ENCODE data around the gene CDC42SE2. TPM values are rescaled to one million over a fixed set of nuclear protein-coding genes. Genes with fewer than 3 reads are reported as not detected.
"Not testable (repeated sequence)": the region's sequence is repeated elsewhere in the genome, so short reads cannot be mapped to it uniquely, and the experiment has no call there.

Gene CDC42SE2
- total RNA-seq, 1 donor from 2014 or later: 29.3 TPM

DNA sequence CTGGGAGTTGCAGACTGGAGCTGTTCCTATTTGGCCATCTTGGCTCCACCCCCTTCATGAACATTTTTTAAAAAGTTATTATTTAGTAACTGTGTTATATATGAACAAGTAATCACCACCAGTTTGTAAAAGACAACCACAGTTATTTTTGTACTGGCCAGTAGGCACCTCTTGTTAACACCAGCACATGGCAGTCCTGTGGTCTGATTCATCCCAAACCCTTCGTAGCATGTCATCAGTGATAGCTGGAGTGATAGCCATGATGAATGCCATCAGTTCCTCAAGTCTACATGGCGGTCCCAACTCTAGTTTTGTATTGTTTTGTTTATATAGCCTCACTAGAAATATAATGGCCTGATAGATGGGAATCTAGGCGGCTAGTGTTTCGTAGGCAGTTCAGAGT is 74.2 kb downstream of the CDC42SE2 start:
- TF ChIP-seq, protein P1, sequence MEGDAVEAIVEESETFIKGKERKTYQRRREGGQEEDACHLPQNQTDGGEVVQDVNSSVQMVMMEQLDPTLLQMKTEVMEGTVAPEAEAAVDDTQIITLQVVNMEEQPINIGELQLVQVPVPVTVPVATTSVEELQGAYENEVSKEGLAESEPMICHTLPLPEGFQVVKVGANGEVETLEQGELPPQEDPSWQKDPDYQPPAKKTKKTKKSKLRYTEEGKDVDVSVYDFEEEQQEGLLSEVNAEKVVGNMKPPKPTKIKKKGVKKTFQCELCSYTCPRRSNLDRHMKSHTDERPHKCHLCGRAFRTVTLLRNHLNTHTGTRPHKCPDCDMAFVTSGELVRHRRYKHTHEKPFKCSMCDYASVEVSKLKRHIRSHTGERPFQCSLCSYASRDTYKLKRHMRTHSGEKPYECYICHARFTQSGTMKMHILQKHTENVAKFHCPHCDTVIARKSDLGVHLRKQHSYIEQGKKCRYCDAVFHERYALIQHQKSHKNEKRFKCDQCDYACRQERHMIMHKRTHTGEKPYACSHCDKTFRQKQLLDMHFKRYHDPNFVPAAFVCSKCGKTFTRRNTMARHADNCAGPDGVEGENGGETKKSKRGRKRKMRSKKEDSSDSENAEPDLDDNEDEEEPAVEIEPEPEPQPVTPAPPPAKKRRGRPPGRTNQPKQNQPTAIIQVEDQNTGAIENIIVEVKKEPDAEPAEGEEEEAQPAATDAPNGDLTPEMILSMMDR (IDR thresholded peaks at IDR 0.05; ENCODE audit: unreplicated experiment): no peak
- H3K36me3 Mint-ChIP-seq (ENCODE audit: insufficient read depth): peaks cover 53% of the 10 kb centered on the region
- H3K27me3 Mint-ChIP-seq: no peaks in the 10 kb centered on the region
- DNase-seq (ENCODE audit: low spot score, unreplicated experiment): no peak
- no peak overlapping the region for H3K27ac Mint-ChIP-seq
- H3K9me3 Mint-ChIP-seq (ENCODE audit: low read depth): peaks cover 43% of the 10 kb centered on the region
- H3K4me3 Mint-ChIP-seq (ENCODE audit: low read depth): no peak overlapping the region
- H3K4me1 Mint-ChIP-seq (ENCODE audit: low read depth): no peaks in the 10 kb centered on the region

DNA sequence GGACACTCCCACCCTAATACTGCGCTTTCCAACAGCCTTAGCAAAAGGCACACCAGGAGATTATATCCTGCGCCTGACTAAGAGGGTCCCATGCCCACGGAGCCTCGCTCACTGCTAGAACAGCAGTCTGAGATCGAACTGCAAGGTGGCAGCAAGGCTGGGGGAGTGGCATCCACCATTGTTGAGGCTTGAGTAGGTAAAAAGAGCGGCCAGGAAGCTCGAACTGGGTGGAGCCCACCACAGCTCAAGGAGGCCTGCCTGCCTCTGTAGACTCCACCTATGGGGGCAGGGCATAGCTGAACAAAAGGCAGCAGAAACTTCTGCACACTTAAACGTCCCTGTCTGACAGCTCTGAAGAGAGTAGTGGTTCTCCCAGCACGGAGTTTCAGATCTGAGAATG is 80.4 kb downstream of the CDC42SE2 start:
- not testable (repeated sequence) for H3K4me3 Mint-ChIP-seq (ENCODE audit: low read depth); H3K4me1 Mint-ChIP-seq (ENCODE audit: low read depth); H3K27ac Mint-ChIP-seq; H3K27me3 Mint-ChIP-seq; DNase-seq (ENCODE audit: low spot score, unreplicated experiment)
- H3K9me3 Mint-ChIP-seq (ENCODE audit: low read depth): peaks cover 47% of the 10 kb centered on the region
- H3K36me3 Mint-ChIP-seq (ENCODE audit: insufficient read depth): peaks cover 63% of the 10 kb centered on the region

DNA sequence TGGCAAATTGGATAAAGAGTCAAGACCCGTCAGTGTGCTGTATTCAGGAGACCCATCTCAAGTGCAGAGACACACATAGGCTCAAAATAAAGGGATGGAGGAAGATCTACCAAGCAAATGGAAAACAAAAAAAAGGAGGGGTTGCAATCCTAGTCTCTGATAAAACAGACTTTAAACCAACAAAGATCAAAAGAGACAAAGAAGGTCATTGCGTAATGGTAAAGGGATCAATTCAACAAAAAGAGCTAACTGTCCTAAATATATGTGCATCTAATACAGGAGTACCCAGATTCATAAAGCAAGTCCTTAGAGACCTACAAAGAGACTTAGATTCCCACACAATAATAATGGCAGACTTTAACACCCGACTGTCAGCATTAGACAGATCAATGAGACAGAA is 82.4 kb downstream of the CDC42SE2 start:
- H3K27me3 Mint-ChIP-seq; DNase-seq (ENCODE audit: low spot score, unreplicated experiment); H3K4me3 Mint-ChIP-seq (ENCODE audit: low read depth); H3K4me1 Mint-ChIP-seq (ENCODE audit: low read depth); H3K27ac Mint-ChIP-seq: not testable (repeated sequence)
- peaks cover 43% of the 10 kb centered on the region for H3K9me3 Mint-ChIP-seq (ENCODE audit: low read depth)
- peaks cover 52% of the 10 kb centered on the region for H3K36me3 Mint-ChIP-seq (ENCODE audit: insufficient read depth)

DNA sequence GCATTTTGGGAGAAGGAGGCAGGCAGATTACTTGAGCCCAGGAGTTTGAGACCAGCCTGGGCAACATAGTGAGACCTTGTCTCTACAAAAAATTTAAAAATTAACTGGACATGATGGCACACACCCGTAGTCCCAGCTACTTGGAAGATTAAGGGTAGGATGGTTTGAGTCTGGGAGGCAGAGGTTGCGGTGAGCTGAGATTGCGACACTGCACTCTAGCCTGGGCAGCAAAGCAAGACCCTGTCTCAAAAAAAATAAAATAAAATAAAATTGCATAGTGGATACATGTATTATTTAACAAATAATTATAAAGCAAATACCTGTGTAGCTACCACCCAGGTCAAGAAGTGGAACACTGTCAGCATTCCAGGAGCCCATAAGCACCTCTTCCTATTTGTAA is 90.1 kb downstream of the CDC42SE2 start:
- Mint-ChIP-seq H3K27ac (no peak overlapping the region), H3K27me3 (no peaks in the 10 kb centered on the region), H3K4me3 (ENCODE audit: low read depth) (no peak overlapping the region), H3K36me3 (ENCODE audit: insufficient read depth) (no peaks in the 10 kb centered on the region), H3K9me3 (ENCODE audit: low read depth) (no peaks in the 10 kb centered on the region), H3K4me1 (ENCODE audit: low read depth) (peaks cover 15% of the 10 kb centered on the region)
- TF ChIP-seq, protein P1 (IDR thresholded peaks at IDR 0.05; ENCODE audit: unreplicated experiment): no peak
- no peak for DNase-seq (ENCODE audit: low spot score, unreplicated experiment)

DNA sequence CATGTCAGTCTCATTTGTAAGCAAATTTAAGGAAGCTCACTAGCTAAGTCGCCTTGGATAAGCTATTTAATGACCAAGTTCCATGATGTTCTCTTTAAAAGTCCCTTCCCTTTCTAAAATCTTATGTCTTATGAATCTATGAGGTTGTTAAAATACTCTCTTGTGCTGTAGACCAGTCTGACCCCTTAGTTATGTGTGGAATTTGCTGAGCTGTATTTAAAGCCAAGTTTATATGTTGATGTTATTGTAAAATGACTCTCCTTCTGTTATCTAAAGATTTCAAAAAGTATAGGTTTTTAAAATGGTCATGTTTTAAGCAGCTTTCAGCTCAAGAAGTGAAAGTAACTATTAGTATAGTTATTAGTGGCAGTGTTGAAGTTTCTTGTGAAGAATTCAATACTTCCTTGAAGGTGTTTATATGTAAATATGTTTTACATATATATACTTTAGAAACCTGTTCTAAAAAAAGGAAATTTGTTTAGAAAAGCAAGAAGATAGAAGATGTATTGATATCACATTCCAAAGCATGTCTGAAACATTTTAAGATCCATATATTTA is 92.2 kb downstream of the CDC42SE2 start:
- Mint-ChIP-seq H3K27ac (peak overlapping the region; percentile 42), H3K4me1 (ENCODE audit: low read depth) (peaks cover 15% of the 10 kb centered on the region), H3K27me3 (no peaks in the 10 kb centered on the region), H3K4me3 (ENCODE audit: low read depth) (no peak overlapping the region), H3K36me3 (ENCODE audit: insufficient read depth) (peaks cover 6% of the 10 kb centered on the region), H3K9me3 (ENCODE audit: low read depth) (no peaks in the 10 kb centered on the region)
- no peak for DNase-seq (ENCODE audit: low spot score, unreplicated experiment)
- TF ChIP-seq, protein P1 (IDR thresholded peaks at IDR 0.05; ENCODE audit: unreplicated experiment): no peak

DNA sequence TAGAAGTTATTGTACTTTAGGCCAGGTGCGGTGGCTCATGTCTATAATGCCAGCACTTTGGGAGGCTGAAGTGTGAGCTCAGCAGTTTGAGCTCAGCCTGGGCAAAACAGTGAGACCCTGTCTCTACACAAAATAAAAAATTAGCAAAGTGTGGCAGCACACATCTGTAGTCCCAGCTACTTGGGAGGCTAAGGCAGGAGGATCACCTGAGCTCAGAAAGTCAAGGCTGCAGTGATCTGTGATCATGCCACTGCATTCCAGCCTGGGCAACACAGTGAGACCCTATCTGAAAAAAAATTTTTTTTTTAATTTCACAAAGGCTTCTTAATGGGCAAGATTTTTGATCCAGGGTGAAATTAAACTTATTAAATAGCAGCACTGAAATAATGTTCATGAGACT is 92.8 kb downstream of the CDC42SE2 start:
- H3K27ac Mint-ChIP-seq: no peak overlapping the region
- H3K9me3 Mint-ChIP-seq (ENCODE audit: low read depth): no peaks in the 10 kb centered on the region
- no peaks in the 10 kb centered on the region for H3K27me3 Mint-ChIP-seq
- no peak overlapping the region for H3K4me3 Mint-ChIP-seq (ENCODE audit: low read depth)
- TF ChIP-seq, protein P1 (IDR thresholded peaks at IDR 0.05; ENCODE audit: unreplicated experiment): no peak
- DNase-seq (ENCODE audit: low spot score, unreplicated experiment): no peak
- peaks cover 6% of the 10 kb centered on the region for H3K36me3 Mint-ChIP-seq (ENCODE audit: insufficient read depth)
- H3K4me1 Mint-ChIP-seq (ENCODE audit: low read depth): peaks cover 15% of the 10 kb centered on the region
